Measurements from ENCODE around the gene GBX1. TPM values are rescaled to one million over a fixed set of nuclear protein-coding genes. Genes with fewer than 3 reads are reported as not detected.

GBX1 gene
- total and polyA plus RNA-seq, 9 donors: 0.44 to 2.5 (median 1.5) TPM

DNA sequence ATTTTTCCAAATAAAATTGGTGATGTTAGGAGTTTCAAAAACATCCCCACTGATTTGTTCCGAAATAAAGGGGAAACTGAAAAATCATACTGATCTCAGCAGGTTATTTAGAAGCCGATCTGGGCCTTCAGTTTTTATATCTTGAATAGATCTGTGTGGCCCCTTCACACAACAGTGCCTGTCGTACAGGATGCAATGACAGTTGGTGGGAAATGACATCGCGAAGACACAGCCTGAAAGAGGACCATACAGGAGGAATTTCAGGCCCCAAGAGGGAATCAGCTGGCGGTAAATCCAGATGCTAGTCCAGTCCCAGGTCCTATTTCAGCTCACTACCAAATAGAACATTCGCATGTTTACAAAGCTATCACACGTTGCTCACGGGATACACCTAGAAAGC, 39.8 kb upstream of the GBX1 start:
- H3K9me3 ChIP-seq (replicated peaks; ENCODE audit: control insufficient read depth, low read depth, low read length): no peaks in the 10 kb centered on the region
- no peak overlapping the region for H3K4me3 ChIP-seq (ENCODE audit: low read length)
- H3K36me3 ChIP-seq (ENCODE audit: control insufficient read depth, insufficient read depth, low read length): peaks cover 3% of the 10 kb centered on the region
- 45% methylated on average over 7 of the region's 9 CpGs for WGBS (ENCODE audit: insufficient coverage)
- H3K4me1 ChIP-seq (ENCODE audit: control insufficient read depth, insufficient read depth, low read length): peaks cover 3% of the 10 kb centered on the region
- H3K27ac ChIP-seq (ENCODE audit: low read length): no peak overlapping the region
- peaks cover 44% of the 10 kb centered on the region for H3K27me3 ChIP-seq (ENCODE audit: control insufficient read depth, insufficient read depth, low read length)
- no peak for DNase-seq

DNA sequence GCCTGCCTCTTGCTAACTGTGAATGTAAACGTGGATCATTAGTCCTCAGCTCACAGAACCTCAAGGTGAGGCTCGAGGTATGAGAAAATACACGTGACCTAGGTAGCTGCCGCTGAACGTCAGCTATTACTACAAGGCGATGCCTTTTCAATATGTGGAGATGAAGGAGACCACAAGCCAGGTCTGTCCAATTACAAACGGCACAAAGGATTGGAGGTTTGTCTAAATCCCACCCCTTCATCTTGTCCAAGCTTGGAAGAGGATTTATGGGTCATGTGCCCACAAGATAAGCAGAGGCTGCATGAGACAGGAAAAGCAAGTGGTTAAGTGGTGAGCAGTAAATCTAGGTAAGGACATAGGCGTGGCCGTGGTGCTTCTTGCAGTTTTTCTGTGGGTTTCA, 39.4 kb upstream of the GBX1 start:
- no peak overlapping the region for H3K4me3 ChIP-seq (ENCODE audit: low read length)
- H3K27me3 ChIP-seq (ENCODE audit: control insufficient read depth, insufficient read depth, low read length): peaks cover 44% of the 10 kb centered on the region
- H3K9me3 ChIP-seq (replicated peaks; ENCODE audit: control insufficient read depth, low read depth, low read length): no peaks in the 10 kb centered on the region
- 46% methylated on average over 5 of the region's 9 CpGs for WGBS (ENCODE audit: insufficient coverage)
- DNase-seq: no peak
- H3K36me3 ChIP-seq (ENCODE audit: control insufficient read depth, insufficient read depth, low read length): no peaks in the 10 kb centered on the region
- peaks cover 3% of the 10 kb centered on the region for H3K4me1 ChIP-seq (ENCODE audit: control insufficient read depth, insufficient read depth, low read length)
- no peak overlapping the region for H3K27ac ChIP-seq (ENCODE audit: low read length)

DNA sequence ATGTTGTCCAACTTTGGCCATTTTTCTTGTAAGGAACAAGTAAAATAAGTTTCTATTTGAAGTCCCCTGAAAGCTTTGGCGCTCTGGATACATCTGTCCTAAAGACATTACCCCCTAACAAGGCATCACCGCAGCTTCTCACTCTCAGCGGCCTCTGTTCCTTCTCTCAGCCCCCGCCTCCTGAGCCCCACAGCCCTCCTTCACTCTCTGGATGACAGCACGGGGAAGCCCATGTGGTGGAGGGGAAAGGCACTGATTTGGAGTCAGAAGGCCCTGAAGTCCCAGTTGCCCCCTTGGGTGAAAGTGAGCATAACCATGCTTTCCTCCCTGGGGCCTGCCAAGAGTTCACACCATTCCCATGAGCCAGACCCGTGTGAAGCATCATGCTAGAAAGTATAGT, 38.2 kb upstream of the GBX1 start:
- H3K36me3 ChIP-seq (ENCODE audit: control insufficient read depth, insufficient read depth, low read length): no peaks in the 10 kb centered on the region
- no peak overlapping the region for H3K4me3 ChIP-seq (ENCODE audit: low read length)
- WGBS (ENCODE audit: insufficient coverage): no CpG with 5 or more reads among the region's 6 CpGs
- no peak for DNase-seq
- H3K9me3 ChIP-seq (replicated peaks; ENCODE audit: control insufficient read depth, low read depth, low read length): no peaks in the 10 kb centered on the region
- peaks cover 44% of the 10 kb centered on the region for H3K27me3 ChIP-seq (ENCODE audit: control insufficient read depth, insufficient read depth, low read length)
- no peak overlapping the region for H3K27ac ChIP-seq (ENCODE audit: low read length)
- H3K4me1 ChIP-seq (ENCODE audit: control insufficient read depth, insufficient read depth, low read length): peaks cover 3% of the 10 kb centered on the region

DNA sequence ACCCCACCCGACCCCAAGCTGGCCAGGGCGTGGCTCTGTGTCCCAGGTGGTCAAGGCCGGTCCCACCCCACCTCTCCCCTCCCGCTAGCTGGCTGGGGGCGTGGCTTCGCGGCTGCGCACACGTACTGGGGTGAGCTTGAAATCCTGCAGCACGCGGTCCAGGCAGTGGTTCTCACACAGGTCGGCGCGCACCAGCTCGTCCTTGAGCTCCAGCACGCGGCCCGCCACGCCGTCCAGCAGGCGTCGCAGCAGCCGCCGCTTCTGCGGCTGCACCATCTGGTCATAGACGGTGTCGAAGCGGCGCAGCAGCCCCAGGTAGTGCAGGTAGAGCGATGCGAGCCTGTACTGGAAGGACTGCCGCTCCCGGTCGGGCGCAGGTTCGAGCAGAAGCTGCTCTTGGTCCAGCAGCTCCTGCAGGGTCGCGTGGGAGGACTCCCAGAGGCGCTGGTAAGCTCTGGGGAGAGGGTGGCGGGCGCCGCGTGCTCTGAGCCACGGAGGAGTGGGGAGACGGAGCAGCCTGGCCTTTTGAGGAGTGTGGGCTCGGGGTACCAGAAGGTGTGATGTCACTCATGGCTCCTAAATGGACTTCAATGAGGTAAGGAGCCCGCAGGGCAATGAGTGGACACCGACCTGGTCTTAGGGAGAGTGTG, 37.0 kb upstream of the GBX1 start:
- Histone ChIP-seq H3K9me3 (replicated peaks; ENCODE audit: control insufficient read depth, low read depth, low read length) (no peaks in the 10 kb centered on the region), H3K4me3 (ENCODE audit: low read length) (no peak overlapping the region), H3K27me3 (ENCODE audit: control insufficient read depth, insufficient read depth, low read length) (peaks cover 44% of the 10 kb centered on the region), H3K27ac (ENCODE audit: low read length) (no peak overlapping the region), H3K4me1 (ENCODE audit: control insufficient read depth, insufficient read depth, low read length) (peaks cover 10% of the 10 kb centered on the region), H3K36me3 (ENCODE audit: control insufficient read depth, insufficient read depth, low read length) (no peaks in the 10 kb centered on the region)
- DNase-seq: no peak
- whole genome bisulfite sequencing (ENCODE audit: insufficient coverage): 62% methylated on average over 45 of the region's 48 CpGs

DNA sequence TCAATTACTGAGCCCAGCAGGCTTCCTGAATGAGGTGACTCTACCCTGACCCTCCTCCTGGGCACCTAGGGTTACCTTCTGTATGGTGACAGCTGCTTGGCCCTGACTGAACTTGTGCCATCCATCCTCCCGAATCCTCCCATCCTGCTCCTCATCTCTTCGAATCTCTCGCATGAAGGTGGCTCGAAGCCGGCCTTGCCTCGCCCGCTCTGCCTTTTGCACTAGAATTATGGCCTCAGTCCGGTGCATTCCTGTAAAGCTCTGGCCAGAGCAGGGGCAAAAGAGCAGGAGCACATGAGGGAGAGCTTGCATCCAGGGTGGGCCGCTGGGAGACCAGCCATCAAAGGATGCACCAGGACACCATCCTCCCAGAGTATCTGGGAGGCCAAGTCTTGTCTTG, 35.3 kb upstream of the GBX1 start:
- no peaks in the 10 kb centered on the region for H3K36me3 ChIP-seq (ENCODE audit: control insufficient read depth, insufficient read depth, low read length)
- no peak overlapping the region for H3K27ac ChIP-seq (ENCODE audit: low read length)
- no peak for DNase-seq
- WGBS (ENCODE audit: insufficient coverage): 92% methylated on average over 8 of the region's 9 CpGs
- no peaks in the 10 kb centered on the region for H3K9me3 ChIP-seq (replicated peaks; ENCODE audit: control insufficient read depth, low read depth, low read length)
- no peak overlapping the region for H3K4me3 ChIP-seq (ENCODE audit: low read length)
- H3K4me1 ChIP-seq (ENCODE audit: control insufficient read depth, insufficient read depth, low read length): peaks cover 13% of the 10 kb centered on the region
- peaks cover 43% of the 10 kb centered on the region for H3K27me3 ChIP-seq (ENCODE audit: control insufficient read depth, insufficient read depth, low read length)

DNA sequence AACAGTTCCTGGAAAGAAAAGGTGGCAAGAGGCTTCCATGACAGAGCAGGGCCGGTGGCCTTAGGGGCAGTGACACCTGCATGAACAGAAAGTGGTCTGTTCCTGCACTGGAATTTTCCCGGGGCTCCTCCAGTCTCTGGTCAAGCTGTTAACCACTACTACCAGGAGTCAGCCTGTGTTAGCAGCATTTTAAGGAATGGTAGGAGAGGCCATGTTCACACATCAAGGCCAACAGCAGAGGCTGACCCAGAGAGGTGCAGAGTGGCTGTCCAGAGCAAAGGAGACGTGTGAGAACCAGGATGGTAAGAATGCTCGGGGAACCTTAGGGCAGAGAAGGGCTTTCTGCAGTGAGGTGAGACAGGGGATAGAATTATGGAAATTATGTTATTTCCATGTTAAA, 34.3 kb upstream of the GBX1 start:
- H3K27me3 ChIP-seq (ENCODE audit: control insufficient read depth, insufficient read depth, low read length): peaks cover 38% of the 10 kb centered on the region
- no peak overlapping the region for H3K4me3 ChIP-seq (ENCODE audit: low read length)
- H3K4me1 ChIP-seq (ENCODE audit: control insufficient read depth, insufficient read depth, low read length): peaks cover 13% of the 10 kb centered on the region
- no peaks in the 10 kb centered on the region for H3K36me3 ChIP-seq (ENCODE audit: control insufficient read depth, insufficient read depth, low read length)
- no peaks in the 10 kb centered on the region for H3K9me3 ChIP-seq (replicated peaks; ENCODE audit: control insufficient read depth, low read depth, low read length)
- DNase-seq: no peak
- WGBS (ENCODE audit: insufficient coverage): 70% methylated on average over 4 of the region's 4 CpGs
- H3K27ac ChIP-seq (ENCODE audit: low read length): no peak overlapping the region

DNA sequence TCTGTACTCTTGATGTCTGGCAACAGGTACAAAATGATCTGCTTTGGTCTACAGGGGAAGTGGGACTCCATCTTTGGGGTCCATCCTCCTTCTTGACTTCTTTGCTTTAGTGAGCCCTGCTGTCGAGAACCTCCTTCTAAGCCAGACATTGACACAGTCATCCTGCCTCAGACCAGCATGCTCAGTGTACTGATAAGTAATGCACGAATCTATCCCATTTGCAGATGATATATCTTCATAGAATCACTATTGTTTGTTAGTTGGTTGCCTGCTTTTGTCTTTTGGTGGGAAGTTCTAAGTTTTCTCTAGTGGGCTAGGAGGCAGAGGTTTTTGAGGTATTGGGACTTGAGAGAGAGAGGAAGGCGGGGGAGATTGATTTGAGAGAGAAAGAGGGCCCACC, 33.9 kb upstream of the GBX1 start:
- peaks cover 13% of the 10 kb centered on the region for H3K4me1 ChIP-seq (ENCODE audit: control insufficient read depth, insufficient read depth, low read length)
- no peaks in the 10 kb centered on the region for H3K36me3 ChIP-seq (ENCODE audit: control insufficient read depth, insufficient read depth, low read length)
- peaks cover 36% of the 10 kb centered on the region for H3K27me3 ChIP-seq (ENCODE audit: control insufficient read depth, insufficient read depth, low read length)
- no peak overlapping the region for H3K4me3 ChIP-seq (ENCODE audit: low read length)
- no peak for DNase-seq
- H3K9me3 ChIP-seq (replicated peaks; ENCODE audit: control insufficient read depth, low read depth, low read length): no peaks in the 10 kb centered on the region
- 100% methylated on average over 1 of the region's 3 CpGs for WGBS (ENCODE audit: insufficient coverage)
- H3K27ac ChIP-seq (ENCODE audit: low read length): no peak overlapping the region

DNA sequence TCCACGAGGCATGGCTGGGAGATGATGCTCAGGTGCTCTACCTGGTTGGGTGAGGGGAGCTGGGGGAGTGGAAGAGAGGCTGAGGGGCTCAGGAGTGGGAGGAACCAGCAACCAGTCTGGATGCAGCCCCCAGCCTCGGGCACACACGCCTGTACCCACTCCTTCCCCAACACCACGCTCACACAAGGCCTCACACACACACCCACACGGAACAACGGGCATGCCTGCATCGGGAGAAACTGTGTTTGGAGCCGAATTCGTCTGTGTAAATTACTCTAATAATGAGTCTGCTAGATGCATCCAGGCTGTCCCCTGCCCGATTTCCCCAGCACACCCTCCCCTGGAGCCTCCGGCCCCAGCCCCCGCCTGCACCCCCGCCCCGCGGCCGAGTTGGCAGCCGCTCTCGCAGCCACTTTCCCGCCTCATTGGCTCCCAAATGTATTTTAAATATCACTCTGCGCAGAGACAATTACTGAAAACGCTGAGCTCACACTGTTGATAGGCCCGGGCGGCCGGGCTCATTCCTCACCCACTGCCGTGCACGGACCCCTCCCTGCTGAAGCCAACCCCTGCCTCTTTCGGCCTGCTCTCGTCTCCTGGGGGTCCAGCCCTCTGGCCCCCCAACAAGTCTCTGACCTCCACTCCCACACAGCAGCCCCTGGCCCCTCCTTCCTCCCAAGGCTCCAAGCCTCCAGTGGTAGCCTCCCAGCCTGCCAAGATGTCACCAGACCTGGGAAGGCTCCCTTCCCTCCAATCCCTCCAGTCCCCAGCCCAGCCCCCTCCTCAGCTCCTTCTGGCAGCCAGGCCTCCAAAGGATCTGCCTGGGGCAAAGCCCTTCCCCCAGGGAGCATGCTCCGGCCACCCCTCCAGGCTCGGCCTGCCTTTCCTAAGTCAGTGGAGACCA, 31.7 kb upstream of the GBX1 start:
- Histone ChIP-seq H3K4me1 (ENCODE audit: control insufficient read depth, insufficient read depth, low read length) (peaks cover 10% of the 10 kb centered on the region), H3K27ac (ENCODE audit: low read length) (no peak overlapping the region), H3K27me3 (ENCODE audit: control insufficient read depth, insufficient read depth, low read length) (peaks cover 27% of the 10 kb centered on the region), H3K4me3 (ENCODE audit: low read length) (no peak overlapping the region), H3K9me3 (replicated peaks; ENCODE audit: control insufficient read depth, low read depth, low read length) (no peaks in the 10 kb centered on the region), H3K36me3 (ENCODE audit: control insufficient read depth, insufficient read depth, low read length) (no peaks in the 10 kb centered on the region)
- 14% methylated on average over 19 of the region's 30 CpGs for WGBS (ENCODE audit: insufficient coverage)
- DNase-seq: peak; percentile 60

DNA sequence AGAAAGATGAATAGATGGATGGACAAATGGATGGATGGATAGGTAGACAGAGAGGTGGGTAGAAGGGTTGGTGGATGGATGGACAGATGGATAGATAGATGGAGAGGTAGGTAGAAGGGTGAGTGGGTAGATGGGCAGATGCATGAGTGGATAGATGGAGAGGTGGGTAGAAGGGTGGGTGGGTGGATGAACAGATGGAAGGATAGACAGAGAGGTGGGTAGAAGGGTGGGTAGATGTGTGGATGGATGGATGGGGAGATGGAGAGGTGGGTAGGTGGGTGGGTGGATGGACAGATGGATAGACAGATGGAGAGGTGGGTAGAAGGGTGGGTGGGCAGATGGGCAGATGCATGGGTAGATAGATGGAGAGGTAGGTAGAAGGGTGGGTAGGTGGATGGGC, 30.4 kb upstream of the GBX1 start:
- Histone ChIP-seq H3K27me3 (ENCODE audit: control insufficient read depth, insufficient read depth, low read length) (peaks cover 14% of the 10 kb centered on the region), H3K4me3 (ENCODE audit: low read length) (no peak overlapping the region), H3K36me3 (ENCODE audit: control insufficient read depth, insufficient read depth, low read length) (no peaks in the 10 kb centered on the region), H3K9me3 (replicated peaks; ENCODE audit: control insufficient read depth, low read depth, low read length) (no peaks in the 10 kb centered on the region), H3K4me1 (ENCODE audit: control insufficient read depth, insufficient read depth, low read length) (peaks cover 10% of the 10 kb centered on the region), H3K27ac (ENCODE audit: low read length) (no peak overlapping the region)
- no peak for DNase-seq

DNA sequence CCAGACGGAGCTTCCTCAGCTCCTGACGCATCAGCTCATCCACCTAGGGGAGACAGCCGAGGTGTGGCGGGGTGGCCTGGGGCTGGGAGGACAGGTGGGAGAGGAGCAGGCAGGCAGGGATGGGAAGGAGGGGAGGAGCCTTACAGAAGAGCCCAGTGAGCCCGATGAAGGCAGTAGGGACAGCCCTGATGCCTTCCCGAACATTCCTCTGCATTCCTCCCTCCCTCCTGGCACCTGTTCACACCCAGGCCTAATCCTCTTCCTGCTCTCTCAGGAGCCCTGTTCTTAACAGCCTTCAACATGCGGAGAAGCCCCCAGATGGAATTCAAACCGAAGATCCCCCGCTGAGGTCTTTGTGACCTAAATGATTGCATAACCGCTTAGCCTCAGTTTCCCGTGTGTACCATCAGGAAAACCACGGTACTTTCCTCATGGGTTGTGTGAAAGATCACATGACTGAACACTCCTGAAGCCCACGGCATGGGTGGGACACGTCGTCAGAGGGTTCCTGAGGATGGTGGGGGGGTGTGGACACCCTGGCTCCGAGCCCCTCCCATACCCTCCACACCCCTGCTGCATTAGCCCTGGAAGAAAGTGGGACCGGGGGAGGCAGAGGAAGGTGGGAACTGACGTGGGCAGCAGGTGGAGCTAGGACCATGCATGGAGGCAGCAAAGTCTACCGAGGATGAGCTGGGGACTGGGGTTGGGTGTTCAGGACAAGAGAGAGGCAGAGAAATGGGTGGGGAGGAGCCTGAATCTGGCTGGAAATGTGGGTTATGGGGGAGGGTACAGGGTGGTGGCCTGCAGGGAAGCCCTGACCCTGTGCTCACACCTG, 28.3 kb upstream of the GBX1 start:
- no peak for DNase-seq
- Histone ChIP-seq H3K27ac (ENCODE audit: low read length) (no peak overlapping the region), H3K9me3 (replicated peaks; ENCODE audit: control insufficient read depth, low read depth, low read length) (no peaks in the 10 kb centered on the region), H3K36me3 (ENCODE audit: control insufficient read depth, insufficient read depth, low read length) (no peaks in the 10 kb centered on the region), H3K4me3 (ENCODE audit: low read length) (no peak overlapping the region), H3K27me3 (ENCODE audit: control insufficient read depth, insufficient read depth, low read length) (peaks cover 10% of the 10 kb centered on the region), H3K4me1 (ENCODE audit: control insufficient read depth, insufficient read depth, low read length) (peaks cover 10% of the 10 kb centered on the region)
- WGBS (ENCODE audit: insufficient coverage): 37% methylated on average over 6 of the region's 19 CpGs

Measured in muscle of leg (tissue), 11 donors.